Measurements from ENCODE around the gene CHCHD6.

GRCh38 chr3:126976906-126977305 is 272.9 kb downstream of the CHCHD6 start:
- TF ChIP-seq, protein P1, sequence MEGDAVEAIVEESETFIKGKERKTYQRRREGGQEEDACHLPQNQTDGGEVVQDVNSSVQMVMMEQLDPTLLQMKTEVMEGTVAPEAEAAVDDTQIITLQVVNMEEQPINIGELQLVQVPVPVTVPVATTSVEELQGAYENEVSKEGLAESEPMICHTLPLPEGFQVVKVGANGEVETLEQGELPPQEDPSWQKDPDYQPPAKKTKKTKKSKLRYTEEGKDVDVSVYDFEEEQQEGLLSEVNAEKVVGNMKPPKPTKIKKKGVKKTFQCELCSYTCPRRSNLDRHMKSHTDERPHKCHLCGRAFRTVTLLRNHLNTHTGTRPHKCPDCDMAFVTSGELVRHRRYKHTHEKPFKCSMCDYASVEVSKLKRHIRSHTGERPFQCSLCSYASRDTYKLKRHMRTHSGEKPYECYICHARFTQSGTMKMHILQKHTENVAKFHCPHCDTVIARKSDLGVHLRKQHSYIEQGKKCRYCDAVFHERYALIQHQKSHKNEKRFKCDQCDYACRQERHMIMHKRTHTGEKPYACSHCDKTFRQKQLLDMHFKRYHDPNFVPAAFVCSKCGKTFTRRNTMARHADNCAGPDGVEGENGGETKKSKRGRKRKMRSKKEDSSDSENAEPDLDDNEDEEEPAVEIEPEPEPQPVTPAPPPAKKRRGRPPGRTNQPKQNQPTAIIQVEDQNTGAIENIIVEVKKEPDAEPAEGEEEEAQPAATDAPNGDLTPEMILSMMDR (IDR thresholded peaks at IDR 0.05; ENCODE audit: borderline replicate concordance, extremely low read depth, low read length, poor library complexity, severe bottlenecking) = no peak
- TF ChIP-seq EZH2 (IDR thresholded peaks at IDR 0.05; ENCODE audit: borderline replicate concordance, low read depth, low read length, severe bottlenecking) = no peak

Data from DND-41 (cell line).